ENCODE measurements around the gene ZFYVE21. TPM values are rescaled to one million over a fixed set of nuclear protein-coding genes. Genes with fewer than 3 reads are reported as not detected.

ZFYVE21 gene
- total RNA-seq, 2 experiments from 2014 or later, result 17.4 to 18.6 TPM

- Mint-ChIP-seq H3K9me3 (ENCODE audit: low read depth) (no peaks in the 10 kb centered on the region), H3K27me3 (no peaks in the 10 kb centered on the region), H3K4me3 (no peak overlapping the region), H3K4me1 (peaks cover 11% of the 10 kb centered on the region), H3K36me3 (peaks cover 22% of the 10 kb centered on the region), H3K27ac (peak overlapping the region; percentile 22)
- ATAC-seq, result no peak
- DNase-seq, result no peak
- CTCF ChIA-PET, result interaction anchor here (1.2 kb wide), 1 partner anchor 52 kb away, joined by 3 read pairs; no protein-coding TSS in a partner anchor
These were observed 10.9 kb upstream of the ZFYVE21 start for GRCh38 chr14:103704708-103705107.

GRCh38 chr14:103705118-103705503, 10.5 kb upstream of the ZFYVE21 start:
- H3K4me3 Mint-ChIP-seq, result no peak overlapping the region
- no peaks in the 10 kb centered on the region for H3K27me3 Mint-ChIP-seq
- H3K9me3 Mint-ChIP-seq (ENCODE audit: low read depth), result no peaks in the 10 kb centered on the region
- CTCF ChIA-PET, result interaction anchor here (1.2 kb wide), 1 partner anchor 52 kb away, joined by 3 read pairs; no protein-coding TSS in a partner anchor
- ATAC-seq (no peak), DNase-seq (no peak)
- H3K27ac Mint-ChIP-seq, result peak overlapping the region; percentile 67
- H3K36me3 Mint-ChIP-seq, result peaks cover 22% of the 10 kb centered on the region
- H3K4me1 Mint-ChIP-seq, result peaks cover 11% of the 10 kb centered on the region

- ATAC-seq, result no peak
- Mint-ChIP-seq H3K4me3 (no peak overlapping the region), H3K27ac (peak overlapping the region; percentile 67), H3K36me3 (peaks cover 23% of the 10 kb centered on the region), H3K4me1 (peaks cover 11% of the 10 kb centered on the region), H3K9me3 (ENCODE audit: low read depth) (no peaks in the 10 kb centered on the region), H3K27me3 (no peaks in the 10 kb centered on the region)
- CTCF ChIA-PET, result no interaction called here
- no peak for DNase-seq
These were observed 9.9 kb upstream of the ZFYVE21 start for GRCh38 chr14:103705504-103706284.

GRCh38 chr14:103706551-103707328, 8.9 kb upstream of the ZFYVE21 start:
- ATAC-seq, result no peak
- CTCF ChIA-PET, result no interaction called here
- no peak overlapping the region for H3K27ac Mint-ChIP-seq
- no peak for DNase-seq
- no peaks in the 10 kb centered on the region for H3K9me3 Mint-ChIP-seq (ENCODE audit: low read depth)
- H3K4me3 Mint-ChIP-seq, result no peak overlapping the region
- H3K4me1 Mint-ChIP-seq, result peaks cover 18% of the 10 kb centered on the region
- H3K36me3 Mint-ChIP-seq, result peaks cover 29% of the 10 kb centered on the region
- H3K27me3 Mint-ChIP-seq, result no peaks in the 10 kb centered on the region

- Mint-ChIP-seq H3K4me1 (peaks cover 25% of the 10 kb centered on the region), H3K4me3 (no peak overlapping the region), H3K36me3 (peaks cover 29% of the 10 kb centered on the region), H3K27me3 (no peaks in the 10 kb centered on the region), H3K27ac (no peak overlapping the region), H3K9me3 (ENCODE audit: low read depth) (no peaks in the 10 kb centered on the region)
- CTCF ChIA-PET, result no interaction called here
- ATAC-seq (no peak), DNase-seq (no peak)
These were observed 8.0 kb upstream of the ZFYVE21 start for GRCh38 chr14:103707329-103708263.

GRCh38 chr14:103708750-103709187, 6.8 kb upstream of the ZFYVE21 start:
- DNase-seq (no peak), ATAC-seq (no peak)
- H3K9me3 Mint-ChIP-seq (ENCODE audit: low read depth), result no peaks in the 10 kb centered on the region
- no peak overlapping the region for H3K27ac Mint-ChIP-seq
- CTCF ChIA-PET, result no interaction called here
- peaks cover 35% of the 10 kb centered on the region for H3K4me1 Mint-ChIP-seq
- no peak overlapping the region for H3K4me3 Mint-ChIP-seq
- H3K27me3 Mint-ChIP-seq, result no peaks in the 10 kb centered on the region
- peaks cover 26% of the 10 kb centered on the region for H3K36me3 Mint-ChIP-seq

GRCh38 chr14:103709814-103710213, 5.8 kb upstream of the ZFYVE21 start:
- ATAC-seq (no peak), DNase-seq (no peak)
- peaks cover 35% of the 10 kb centered on the region for H3K4me1 Mint-ChIP-seq
- no peaks in the 10 kb centered on the region for H3K27me3 Mint-ChIP-seq
- CTCF ChIA-PET, result interaction anchor here (0.5 kb wide), 1 partner anchor 19 kb away, joined by 3 read pairs; no protein-coding TSS in a partner anchor
- no peak overlapping the region for H3K27ac Mint-ChIP-seq
- H3K36me3 Mint-ChIP-seq, result peaks cover 21% of the 10 kb centered on the region
- no peaks in the 10 kb centered on the region for H3K9me3 Mint-ChIP-seq (ENCODE audit: low read depth)
- H3K4me3 Mint-ChIP-seq, result no peak overlapping the region

- H3K27me3 Mint-ChIP-seq, result no peaks in the 10 kb centered on the region
- H3K4me3 Mint-ChIP-seq, result no peak overlapping the region
- CTCF ChIA-PET, result no interaction called here
- H3K27ac Mint-ChIP-seq, result peak overlapping the region; percentile 36
- H3K4me1 Mint-ChIP-seq, result peaks cover 31% of the 10 kb centered on the region
- no peaks in the 10 kb centered on the region for H3K9me3 Mint-ChIP-seq (ENCODE audit: low read depth)
- DNase-seq (no peak), ATAC-seq (no peak)
- peaks cover 20% of the 10 kb centered on the region for H3K36me3 Mint-ChIP-seq
These were observed 4.7 kb upstream of the ZFYVE21 start for GRCh38 chr14:103710771-103711377.

- Mint-ChIP-seq H3K36me3 (peaks cover 20% of the 10 kb centered on the region), H3K27me3 (no peaks in the 10 kb centered on the region), H3K4me1 (peaks cover 35% of the 10 kb centered on the region), H3K9me3 (ENCODE audit: low read depth) (no peaks in the 10 kb centered on the region), H3K27ac (no peak overlapping the region), H3K4me3 (no peak overlapping the region)
- no peak for DNase-seq
- CTCF ChIA-PET, result no interaction called here
- no peak for ATAC-seq
These were observed 3.8 kb upstream of the ZFYVE21 start for GRCh38 chr14:103711516-103712431.

- H3K27ac Mint-ChIP-seq, result peak overlapping the region; percentile 18
- no peak for DNase-seq
- no peak for ATAC-seq
- H3K9me3 Mint-ChIP-seq (ENCODE audit: low read depth), result no peaks in the 10 kb centered on the region
- H3K36me3 Mint-ChIP-seq, result peaks cover 20% of the 10 kb centered on the region
- H3K4me3 Mint-ChIP-seq, result no peak overlapping the region
- H3K27me3 Mint-ChIP-seq, result no peaks in the 10 kb centered on the region
- H3K4me1 Mint-ChIP-seq, result peaks cover 44% of the 10 kb centered on the region
- CTCF ChIA-PET, result interaction anchor here (0.8 kb wide), 1 partner anchor 188 kb away, joined by 3 read pairs; no protein-coding TSS in a partner anchor
These were observed 2.9 kb upstream of the ZFYVE21 start for GRCh38 chr14:103712633-103713247.

- Mint-ChIP-seq H3K4me1 (peaks cover 47% of the 10 kb centered on the region), H3K27ac (peak overlapping the region; percentile 69), H3K9me3 (ENCODE audit: low read depth) (no peaks in the 10 kb centered on the region), H3K27me3 (no peaks in the 10 kb centered on the region), H3K36me3 (peaks cover 14% of the 10 kb centered on the region), H3K4me3 (peak overlapping the region; percentile 89)
- ATAC-seq (no peak), DNase-seq (no peak)
- CTCF ChIA-PET, result interaction anchor here (0.8 to 1.2 kb wide), 2 partner anchors 35 to 187 kb away, joined by 3 read pairs; no protein-coding TSS in a partner anchor
These were observed 2.1 kb upstream of the ZFYVE21 start for GRCh38 chr14:103713304-103714062.

Data from activated CD8-positive, alpha-beta memory T cell treated with anti-CD3 and anti-CD28 coated beads, Interleukin-2, amount 10 ng/mL, durations not matched to agents 7 days and 5 days (primary cell).